ENCODE data around the gene AP3B1. TPM values are rescaled to one million over a fixed set of nuclear protein-coding genes. Genes with fewer than 3 reads are reported as not detected.
"Not testable (repeated sequence)": the region's sequence is repeated elsewhere in the genome, so short reads cannot be mapped to it uniquely, and the experiment has no call there.

The AP3B1 gene
- total RNA-seq, 1 experiment from 2014 or later: 30.3 TPM

DNA sequence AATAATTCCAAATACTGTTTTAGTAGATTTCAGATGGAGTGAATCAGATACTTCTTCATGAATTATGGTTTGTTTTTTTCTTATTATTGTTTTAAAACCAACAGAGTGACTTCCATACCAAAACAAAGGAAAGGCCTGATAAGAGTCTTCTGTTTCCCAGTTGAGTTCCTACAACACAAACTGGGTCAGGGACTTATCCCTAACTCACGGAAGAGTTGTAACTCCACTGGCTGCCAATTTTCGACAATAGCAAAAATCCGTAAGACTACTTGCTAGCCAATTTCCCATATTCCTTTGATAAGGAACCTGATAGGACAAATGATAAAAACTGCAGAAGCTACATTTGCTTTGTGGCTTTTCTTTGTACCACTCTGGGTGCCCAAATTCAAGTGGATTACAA lies 219.2 kb downstream of the AP3B1 start:
- DNase-seq (ENCODE audit: low read depth): no peak

DNA sequence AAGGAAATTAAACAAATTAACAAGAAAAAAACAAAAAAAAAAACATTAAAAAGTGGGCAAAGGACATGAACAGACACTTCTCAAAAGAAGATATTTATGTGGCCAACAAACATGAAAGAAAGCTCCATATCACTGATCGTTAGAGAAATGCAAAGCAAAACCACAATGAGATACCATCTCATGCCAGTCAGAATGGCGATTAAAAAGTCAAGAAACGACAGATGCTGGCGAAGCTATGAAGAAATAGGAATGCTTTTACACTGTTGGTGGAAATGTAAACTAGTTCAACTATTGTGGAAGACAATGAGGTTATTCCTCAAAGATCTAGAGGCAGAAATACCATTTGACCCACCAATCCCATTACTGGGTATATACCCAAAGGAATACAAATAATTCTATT lies 223.8 kb downstream of the AP3B1 start:
- DNase-seq (ENCODE audit: low read depth): not testable (repeated sequence)

DNA sequence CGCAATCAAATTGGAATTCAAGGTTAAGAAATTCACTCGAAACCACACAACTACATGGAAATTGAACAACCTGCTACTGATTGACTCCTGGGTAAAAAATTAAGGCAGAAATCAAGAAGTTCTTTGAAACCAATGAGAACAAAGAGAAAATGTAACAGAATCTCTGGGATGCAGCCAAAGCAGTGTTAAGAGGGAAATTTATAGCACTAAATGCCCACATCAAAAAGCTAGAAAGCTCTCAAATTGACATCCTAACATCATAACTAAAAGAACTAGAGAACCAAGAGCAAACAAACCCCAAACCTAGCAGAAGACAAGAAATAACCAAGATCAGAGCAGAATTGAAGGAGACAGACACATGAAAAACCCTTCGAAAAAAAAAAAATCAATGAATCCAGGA lies 226.9 kb downstream of the AP3B1 start:
- not testable (repeated sequence) for DNase-seq (ENCODE audit: low read depth)

DNA sequence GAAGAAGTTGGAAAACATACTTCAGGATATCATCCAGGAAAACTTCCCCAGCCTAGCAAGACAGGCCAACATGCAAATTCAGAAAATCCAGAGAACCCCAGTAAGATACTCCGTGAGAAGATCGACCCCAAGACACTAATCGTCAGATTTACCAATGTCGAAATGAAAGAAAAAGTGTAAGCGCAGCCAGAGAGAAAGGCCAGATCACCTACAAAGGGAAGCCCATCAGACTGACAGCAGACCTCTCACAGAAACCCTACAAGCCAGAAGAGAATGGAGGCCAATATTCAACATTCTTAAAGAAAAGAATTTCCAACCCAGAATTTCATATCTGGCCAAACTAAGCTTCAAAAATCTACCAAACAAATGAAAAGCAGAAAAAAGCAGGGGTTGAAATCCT lies 227.8 kb downstream of the AP3B1 start:
- not testable (repeated sequence) for DNase-seq (ENCODE audit: low read depth)

DNA sequence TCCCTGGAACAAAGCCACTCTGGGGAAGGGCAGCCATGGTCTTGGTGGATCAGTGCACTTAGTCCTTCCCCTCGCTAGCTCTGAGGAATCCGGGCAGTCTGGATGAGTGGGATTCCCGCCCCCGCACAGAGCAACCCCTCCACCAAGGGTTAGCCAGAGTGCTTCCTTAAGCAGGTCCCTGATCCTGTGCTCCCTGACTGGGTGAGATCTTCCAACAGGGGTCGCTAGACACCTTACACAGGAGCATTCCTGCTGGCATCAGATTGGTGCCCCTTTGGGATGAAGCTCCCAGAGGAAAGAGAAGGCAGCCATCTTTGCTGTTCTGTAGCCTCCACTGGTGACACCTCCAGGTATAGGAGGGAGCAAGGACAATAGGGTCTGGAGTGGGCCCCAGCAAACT lies 228.8 kb downstream of the AP3B1 start:
- DNase-seq (ENCODE audit: low read depth): no peak

DNA sequence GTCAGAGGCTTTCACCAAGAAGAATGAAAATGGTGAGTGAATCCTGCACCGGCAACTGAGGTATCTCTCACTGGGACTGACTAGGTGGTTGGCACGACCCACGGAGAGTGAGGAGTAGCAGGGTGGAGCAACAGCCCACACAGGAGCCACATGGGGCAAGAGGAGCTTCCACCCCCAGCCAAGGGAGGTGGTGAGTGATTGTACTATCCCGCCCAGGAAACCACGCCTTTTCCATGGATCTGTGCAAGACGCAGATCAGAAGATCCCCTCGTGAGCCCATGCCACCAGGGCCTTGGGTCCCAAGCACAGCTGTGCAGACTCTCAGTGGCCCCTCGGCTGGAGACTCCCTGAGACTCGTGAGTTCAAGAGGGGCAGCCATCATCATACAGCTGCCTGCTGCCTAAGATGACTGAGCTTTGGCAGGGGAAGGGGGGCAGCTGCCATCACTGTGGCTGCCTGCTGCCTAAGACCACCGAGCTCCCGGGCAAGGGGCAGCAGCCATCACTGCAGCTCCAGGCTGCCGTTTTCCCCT lies 229.5 kb downstream of the AP3B1 start:
- no peak for DNase-seq (ENCODE audit: low read depth)

DNA sequence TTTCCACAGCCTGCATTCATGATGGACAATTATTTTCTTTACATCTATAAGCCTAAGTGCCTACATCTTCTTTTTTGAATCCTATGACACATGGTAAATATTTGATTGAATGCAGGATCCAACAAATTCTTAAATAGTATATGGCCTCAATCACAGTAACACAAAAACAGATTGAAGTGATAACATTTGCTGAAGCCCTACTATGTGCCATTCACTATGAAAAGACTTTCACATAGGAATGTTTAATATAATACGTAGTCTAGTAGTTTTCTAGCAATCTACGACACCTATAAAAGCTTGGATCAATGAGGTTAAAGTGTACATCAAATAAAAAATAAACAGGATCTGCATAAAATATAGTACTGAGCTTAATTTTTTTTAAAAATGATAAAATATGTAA lies 231.0 kb downstream of the AP3B1 start:
- DNase-seq (ENCODE audit: low read depth): no peak

DNA sequence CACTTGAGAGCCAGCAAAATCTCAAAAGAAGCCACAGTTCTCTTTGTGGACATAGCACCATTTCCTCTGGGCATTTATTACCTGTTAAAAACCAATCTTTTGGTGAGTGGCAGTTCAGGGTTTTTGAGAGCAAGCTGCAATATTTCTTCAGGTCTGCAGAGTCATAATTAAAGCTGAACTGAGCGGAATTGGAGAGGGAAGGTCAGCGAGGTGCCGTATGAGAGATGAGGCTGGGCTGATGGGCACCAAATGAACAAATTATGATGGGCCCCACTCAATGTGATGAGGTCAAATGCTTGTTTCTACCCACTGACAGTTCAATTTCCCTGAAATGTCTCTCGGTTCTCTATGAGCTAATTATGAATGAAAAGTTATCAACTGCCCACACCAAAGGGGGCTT lies 231.9 kb downstream of the AP3B1 start:
- DNase-seq (ENCODE audit: low read depth): no peak

DNA sequence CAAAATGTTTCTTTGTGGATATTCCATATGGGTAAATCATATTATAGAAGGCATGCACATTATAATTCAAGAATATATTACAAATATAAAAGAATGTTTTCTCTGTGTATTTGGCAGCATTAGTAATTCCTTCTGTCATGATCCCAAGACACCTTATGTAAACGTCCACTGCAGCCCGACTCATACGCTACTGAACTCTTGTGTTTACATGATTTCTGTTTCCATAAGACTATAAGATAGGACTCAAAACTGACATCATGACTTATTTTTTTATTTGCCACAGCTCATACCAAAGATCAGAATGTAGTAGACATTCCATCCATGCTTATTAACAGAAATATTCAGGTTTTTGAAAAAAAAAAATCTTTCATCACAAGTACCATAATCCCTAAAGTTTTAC lies 234.1 kb downstream of the AP3B1 start:
- no peak for DNase-seq (ENCODE audit: low read depth)

DNA sequence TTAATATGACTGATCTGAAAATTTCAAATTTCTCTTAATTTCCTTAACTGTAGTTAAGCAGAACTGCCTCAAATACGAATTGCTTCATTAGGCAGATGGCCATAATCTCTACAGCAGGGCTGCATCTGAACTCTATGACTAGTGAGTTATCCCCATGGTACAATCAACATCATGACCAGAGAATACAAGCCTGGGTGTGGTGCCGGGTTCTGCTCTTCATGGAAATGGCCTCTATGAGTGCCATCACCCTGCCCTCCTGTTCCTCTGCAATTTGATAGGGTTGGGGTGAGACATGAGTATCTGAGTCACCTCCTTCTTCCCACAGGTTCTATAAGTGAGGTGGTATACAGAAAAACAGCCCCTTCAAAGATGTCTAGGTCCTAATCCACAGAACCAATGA lies 235.9 kb downstream of the AP3B1 start:
- DNase-seq (ENCODE audit: low read depth): peak; percentile 40

DNA sequence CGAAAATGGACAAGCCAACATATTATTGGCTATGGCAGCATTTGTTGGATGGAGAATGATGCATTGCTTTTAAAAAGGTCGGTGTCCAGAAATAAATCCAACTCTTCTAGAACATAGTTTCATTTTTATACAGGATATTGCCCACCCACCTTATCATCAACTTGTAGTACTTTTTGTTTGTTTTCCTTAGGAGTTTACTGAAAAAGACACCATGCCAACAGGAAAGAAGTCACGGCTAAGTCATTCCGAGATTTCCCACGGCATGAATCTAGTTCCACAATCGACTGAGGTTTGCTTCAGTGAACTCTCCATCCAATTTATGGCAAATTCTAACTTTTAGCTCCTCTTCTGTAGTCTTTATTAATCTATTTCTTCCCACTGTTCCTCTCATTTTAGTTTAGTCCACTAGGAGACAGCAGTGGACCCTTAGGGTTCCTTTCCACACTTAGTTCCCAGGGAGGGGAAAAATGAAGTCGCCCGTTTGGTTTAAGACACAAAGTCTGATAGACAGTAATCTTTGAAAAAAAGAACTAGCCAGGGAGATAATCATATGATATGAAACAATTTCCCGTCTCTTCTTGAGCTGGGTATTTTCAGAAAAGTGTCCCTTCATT lies 237.5 kb downstream of the AP3B1 start:
- DNase-seq (ENCODE audit: low read depth): no peak

DNA sequence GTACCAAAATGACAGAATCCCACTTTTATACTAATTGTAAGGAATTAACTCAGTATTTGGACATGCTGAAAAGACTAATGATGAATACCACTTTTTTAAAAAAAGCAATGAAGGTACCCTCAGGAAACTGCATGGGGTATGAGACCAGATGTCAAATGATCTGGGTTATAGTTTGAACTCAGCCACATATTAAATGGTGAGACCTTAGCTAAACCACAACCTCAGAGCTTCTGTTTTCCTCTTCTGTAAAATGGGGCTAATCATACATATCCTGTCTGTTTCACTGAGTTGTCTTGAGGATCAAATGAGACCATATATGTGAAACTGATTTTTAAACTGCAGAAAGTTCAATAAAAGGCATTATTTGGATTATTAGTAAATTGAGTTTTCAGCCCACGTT lies 238.4 kb downstream of the AP3B1 start:
- DNase-seq (ENCODE audit: low read depth): no peak

DNA sequence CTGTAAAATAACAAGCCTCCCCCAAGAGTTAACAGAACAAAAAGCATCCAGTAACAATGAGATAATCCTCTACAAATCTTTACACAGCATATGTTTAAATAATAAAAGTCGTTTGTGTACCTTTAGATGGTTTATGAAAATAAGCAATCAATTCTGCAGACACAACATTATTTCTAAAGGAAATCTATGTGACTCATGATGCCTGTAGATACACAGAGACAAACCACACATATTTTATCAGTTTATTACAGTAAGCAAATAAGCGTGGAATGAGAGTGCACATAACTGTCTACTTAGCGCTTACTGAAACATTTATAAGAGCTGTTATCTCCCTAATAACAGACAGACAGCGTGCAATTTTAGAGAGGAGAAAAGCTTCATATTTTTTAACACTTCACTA lies 243.6 kb downstream of the AP3B1 start:
- DNase-seq (ENCODE audit: low read depth): no peak

DNA sequence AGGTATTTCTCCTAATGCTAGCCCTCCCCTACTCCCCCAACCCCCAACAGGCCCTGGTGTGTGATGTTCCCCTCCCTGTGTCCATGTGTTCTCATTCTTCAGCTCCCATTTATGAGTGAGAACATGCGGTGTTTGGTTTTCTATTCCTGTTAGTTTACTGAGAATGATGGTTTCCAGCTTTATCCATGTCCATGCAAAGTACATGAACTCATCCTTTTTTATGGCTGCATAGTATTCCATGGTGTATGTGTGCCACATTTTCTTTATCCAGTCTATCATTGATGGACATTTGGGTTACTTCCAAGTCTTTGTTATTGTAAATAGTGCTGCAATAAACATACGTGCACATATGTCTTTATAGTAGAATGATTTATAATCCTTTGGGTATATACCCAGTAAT lies 247.7 kb downstream of the AP3B1 start:
- DNase-seq (ENCODE audit: low read depth): not testable (repeated sequence)

DNA sequence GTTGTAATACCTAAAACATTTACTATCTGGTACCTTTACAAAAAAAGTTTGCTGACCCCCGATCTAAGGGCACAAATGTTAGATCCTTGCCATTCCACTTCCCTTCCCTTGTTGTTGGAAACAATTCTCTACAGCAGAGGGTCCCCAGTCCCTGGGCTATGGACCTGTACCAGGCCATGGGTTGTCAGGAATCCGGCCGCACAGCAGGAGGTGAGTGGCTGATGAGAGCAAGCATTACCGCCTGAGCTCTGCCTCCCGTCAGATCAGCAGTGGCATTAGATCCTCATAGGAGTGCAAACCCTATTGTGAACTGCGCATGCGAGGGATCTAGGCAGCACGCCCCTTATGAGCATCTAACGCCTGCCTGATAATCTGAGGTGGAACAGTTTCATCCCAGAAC lies 248.5 kb downstream of the AP3B1 start:
- no peak for DNase-seq (ENCODE audit: low read depth)

DNA sequence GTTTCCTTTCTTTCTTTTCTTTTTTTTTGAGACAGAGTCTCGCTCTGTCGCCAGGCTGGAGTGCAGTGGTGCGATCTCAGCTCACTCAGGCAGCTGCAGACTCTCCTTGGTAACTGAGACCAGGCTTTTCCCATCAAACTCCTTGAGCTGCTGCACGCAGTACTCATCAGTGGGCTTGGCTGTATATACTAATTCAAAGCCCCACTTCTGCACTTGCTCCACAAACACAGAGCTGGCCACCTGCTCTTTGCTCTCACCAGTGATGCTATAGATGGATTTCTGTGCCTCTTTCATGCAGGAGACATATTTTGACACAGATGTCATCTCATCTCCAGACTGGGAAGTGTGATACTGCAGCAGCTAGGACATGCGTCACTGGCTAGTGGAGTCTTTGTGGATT lies 252.7 kb downstream of the AP3B1 start:
- no peak for DNase-seq (ENCODE audit: low read depth)

DNA sequence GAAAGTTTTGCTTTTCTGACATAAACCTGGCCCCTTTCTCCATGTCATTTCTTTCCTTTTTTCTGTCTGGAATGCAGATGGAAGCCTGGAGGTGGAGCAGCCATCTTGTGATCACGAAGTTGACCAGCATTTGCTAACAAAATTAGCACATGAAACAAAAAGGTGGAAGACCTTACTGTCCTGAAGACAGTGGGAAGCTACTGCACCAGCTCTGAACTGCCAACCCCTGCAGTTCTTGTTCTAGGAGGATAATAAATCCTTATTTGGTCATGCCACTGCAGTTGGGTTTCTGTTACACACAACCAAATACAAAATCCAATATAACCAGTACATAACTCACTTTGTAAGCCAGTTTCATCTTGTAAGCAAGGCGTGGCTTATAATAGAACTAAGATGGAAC lies 269.0 kb downstream of the AP3B1 start:
- DNase-seq (ENCODE audit: low read depth): no peak

DNA sequence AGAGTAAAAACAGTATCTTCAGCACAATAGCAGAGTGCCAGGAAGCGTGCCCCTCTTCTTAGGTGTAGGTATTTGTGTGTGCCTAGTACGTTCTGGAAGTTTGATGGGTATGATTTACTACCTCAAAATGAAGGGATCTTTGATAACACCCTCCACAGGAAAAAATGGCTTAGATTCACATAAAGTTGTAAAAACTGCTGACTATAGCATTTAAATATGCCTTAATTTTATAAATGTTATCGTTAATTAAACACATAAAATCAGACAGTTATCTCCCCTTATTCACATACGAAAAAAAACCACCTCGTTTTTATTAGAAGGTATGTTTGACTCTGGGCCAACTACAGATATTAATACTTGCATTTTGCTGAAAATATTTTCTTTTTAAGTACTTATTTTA lies 274.8 kb downstream of the AP3B1 start:
- no peak for DNase-seq (ENCODE audit: low read depth)

DNA sequence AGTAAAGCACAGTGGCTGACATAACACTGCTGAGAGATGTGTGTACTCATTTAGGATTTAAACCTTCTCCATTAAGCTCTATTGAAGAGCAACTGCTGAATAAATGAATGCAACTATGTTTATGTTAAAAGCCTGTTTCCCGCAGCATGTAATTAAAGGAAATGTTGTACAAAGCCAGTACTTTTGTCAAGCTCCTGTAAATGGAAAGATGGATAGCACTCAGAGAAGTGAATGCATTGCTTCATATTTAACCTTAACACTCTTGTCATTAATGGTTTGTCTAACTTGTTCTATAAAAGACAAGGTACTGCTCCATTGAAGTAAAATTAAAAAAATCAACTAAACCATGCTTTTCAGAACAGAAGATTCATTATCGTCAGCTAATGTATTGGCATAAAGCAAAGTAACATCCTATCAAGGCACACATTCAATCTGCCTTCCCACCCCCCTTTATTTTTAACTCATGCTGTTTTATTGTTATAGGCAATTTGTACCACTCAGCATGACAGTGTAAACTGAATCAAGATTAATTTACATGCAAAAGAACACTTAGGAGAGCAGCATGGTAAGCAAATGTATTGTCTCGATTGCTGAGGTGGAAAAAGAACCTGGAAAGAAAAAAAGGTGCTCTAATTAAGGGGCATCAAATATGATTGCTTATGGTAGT lies 277.5 kb downstream of the AP3B1 start:
- DNase-seq (ENCODE audit: low read depth): no peak

DNA sequence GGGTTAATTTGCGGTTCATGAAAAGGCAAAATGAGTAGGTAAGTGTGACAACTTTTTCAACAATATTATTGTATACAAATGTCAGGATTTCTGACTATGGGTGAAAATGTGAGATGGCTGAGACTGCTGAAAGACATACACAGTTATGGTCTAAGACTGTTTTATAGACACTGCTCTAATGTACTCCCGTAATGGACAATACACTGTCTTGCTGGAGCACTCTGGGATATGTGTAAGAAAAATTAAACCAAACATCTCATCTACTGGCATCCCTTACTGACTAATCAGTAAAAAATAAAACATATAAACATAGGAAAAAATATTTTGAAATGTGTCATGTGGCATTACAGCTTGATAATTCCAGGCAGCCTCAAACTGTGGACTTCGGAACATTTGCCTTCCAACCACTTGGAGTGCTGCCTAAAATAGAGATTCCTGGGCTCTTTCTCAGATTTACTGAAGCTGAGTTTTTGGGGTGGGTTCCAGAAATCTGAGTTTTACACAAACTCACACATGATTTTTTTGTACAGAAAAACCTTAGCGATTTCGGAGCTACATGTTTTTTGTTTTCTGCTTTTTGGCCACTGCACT lies 284.5 kb downstream of the AP3B1 start:
- DNase-seq (ENCODE audit: low read depth): no peak

DNA sequence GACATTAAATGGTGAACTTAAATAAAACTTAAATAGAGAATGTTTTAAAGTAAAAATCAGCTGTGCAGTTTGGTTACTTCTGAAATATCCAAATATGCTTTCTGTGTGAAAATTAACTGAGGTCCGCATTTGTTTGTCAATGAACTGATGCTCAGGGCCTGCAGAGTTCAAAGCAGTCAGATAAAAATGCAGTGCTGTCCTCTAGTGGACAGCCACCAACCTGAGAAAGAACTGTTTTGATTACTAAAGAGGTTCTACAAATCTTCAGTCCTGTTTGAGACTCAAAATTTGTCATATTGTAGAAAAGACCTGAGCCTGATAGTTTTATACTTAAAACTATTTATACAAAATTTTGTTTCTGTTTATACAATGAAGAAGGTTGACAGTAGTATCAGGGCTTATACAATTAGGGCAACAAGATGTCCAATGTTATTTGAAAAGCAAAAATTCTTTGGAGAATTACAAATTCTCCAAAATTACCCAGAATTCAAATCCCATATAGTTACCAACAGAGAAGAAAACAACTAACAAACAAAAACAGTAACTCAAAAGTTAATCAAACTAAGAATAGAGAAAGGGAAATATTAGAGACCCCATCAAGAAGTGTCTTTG lies 286.0 kb downstream of the AP3B1 start:
- peak; percentile 52 for DNase-seq (ENCODE audit: low read depth)

DNA sequence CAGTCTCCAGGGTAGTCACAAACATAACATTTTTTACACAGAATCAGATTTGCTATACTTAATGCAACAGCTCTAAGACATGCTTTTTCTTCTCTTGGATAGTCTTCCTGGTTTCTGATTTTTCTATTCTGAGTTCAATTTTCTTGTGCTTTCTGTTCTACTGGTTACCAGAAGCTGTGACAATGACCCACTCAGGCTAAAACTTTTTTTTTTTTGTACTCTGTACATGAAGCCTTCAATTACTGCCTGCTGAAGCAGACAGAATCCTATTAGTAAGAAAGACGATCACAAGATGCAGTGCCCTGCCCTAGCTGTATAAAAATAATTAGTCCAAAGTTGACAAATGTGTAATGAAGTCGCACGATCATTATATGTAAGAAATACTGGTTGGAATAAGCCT lies 287.3 kb downstream of the AP3B1 start:
- DNase-seq (ENCODE audit: low read depth): no peak
